ENCODE results near the gene S100PBP. TPM values are rescaled to one million over a fixed set of nuclear protein-coding genes. Genes with fewer than 3 reads are reported as not detected.

S100PBP gene
- total and polyA plus RNA-seq, 9 of the 15 experiments (the other 6 are each of a cell fraction or from before 2014, with no cell fraction given), result 22.9 to 60.2 (median 32.9) TPM

DNA sequence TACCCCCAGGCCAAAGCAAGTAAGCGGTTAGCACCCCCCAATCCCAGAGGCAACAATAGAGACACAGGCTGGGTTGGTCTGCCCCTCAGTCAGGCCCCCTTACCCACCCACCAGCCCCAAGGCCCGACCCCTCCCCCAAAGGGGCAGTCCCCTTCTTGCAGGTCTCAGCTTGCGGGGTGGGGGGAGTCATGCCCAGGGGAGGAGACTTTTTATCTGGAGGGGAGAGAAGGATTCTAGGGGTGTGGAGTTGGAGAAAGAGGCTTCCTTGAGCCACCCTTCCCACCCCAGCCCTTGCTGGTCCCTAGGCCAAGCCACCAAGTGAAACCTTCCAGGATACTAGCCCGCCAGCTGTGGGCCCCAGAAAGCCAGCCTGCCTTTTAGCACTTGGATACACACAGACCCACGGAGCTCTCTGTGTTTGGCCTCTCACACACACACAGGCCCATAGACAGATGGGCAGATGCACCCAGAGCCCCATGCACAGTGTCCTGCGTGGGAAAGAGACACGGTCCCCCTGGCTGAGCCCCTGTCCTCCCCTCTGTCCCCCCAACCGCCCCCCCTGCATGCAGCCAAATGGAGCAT, 76.7 kb downstream of the S100PBP start:
- H3K4me3 ChIP-seq, result no peak overlapping the region
- in situ Hi-C loops (cut with MboI) (loop anchor here (25.0 kb wide), 1 partner anchor 718 kb away; no protein-coding TSS in a partner anchor), intact Hi-C loops (cut with micrococcal nuclease) (no loop called here)
- H3K36me3 ChIP-seq (ENCODE audit: control insufficient read depth, insufficient read depth, low read length), result no peaks in the 10 kb centered on the region
- ATAC-seq, result no peak
- no peak overlapping the region for H3K27ac ChIP-seq (ENCODE audit: extremely low read depth, low read depth, low read length)
- H3K4me1 ChIP-seq (replicated peaks in 1 of 2; ENCODE audit: control insufficient read depth in 2 of 2, insufficient read depth in 2 of 2, low read length in 2 of 2), result peaks cover 5 to 18% of the 10 kb centered on the region in 2 experiments; a peak in 3 of 5 replicates
- no peak overlapping the region for H2AFZ ChIP-seq (ENCODE audit: low read depth, low read length)
- H4K20me1 ChIP-seq (replicated peaks; ENCODE audit: control insufficient read depth, insufficient read depth, low read length), result peaks cover 34% of the 10 kb centered on the region
- H3K9me1 ChIP-seq (ENCODE audit: control insufficient read depth, insufficient read depth, low read length), result no peaks in the 10 kb centered on the region
- no peaks in the 10 kb centered on the region for H3K9me3 ChIP-seq (replicated peaks; ENCODE audit: control insufficient read depth, insufficient read depth, low read depth, low read length)
- 42% methylated on average over 8 of the region's 8 CpGs for WGBS (ENCODE audit: insufficient coverage, low coverage, missing lambda C conversion rate)
- no peaks in the 10 kb centered on the region for H3K79me2 ChIP-seq (ENCODE audit: control insufficient read depth, insufficient read depth, low read length)
- H3K27me3 ChIP-seq (ENCODE audit: control insufficient read depth in 2 of 2, insufficient read depth in 2 of 2, low read length in 2 of 2), result peaks cover 5 to 68% of the 10 kb centered on the region in 2 experiments; a peak in 4 of 5 replicates
- FAIRE-seq, result no peak
- no TSS peak for BruUV-seq (replicated peaks)
- DNase-seq (ENCODE audit: extremely low read depth in 1 of 4, low spot score in 3 of 4), result no peak
- ChIA-PET CTCF (ENCODE audit: low intra/inter-chr PET ratio) (interaction anchor here (2.0 to 2.7 kb wide), 2 partner anchors 113 to 192 kb away, joined by 15 to 18 read pairs; no protein-coding TSS in a partner anchor), POLR2A (interaction anchor here (0.9 kb wide), 1 partner anchor 243 kb away, joined by 4 read pairs; the partner anchor contains the start of gene RBBP4)
- no peak overlapping the region for H3K4me2 ChIP-seq (ENCODE audit: insufficient read depth, low read length)
- TF ChIP-seq ZBTB7A (IDR thresholded peaks at IDR 0.05; ENCODE audit: borderline replicate concordance, control insufficient read depth, low read depth, low read length) (0 out of 2 replicates have a peak, but pooled peaks have one; percentile 0), ZNF76 (CRISPR knock-in tag; IDR thresholded peaks at IDR 0.05; ENCODE audit: borderline replicate concordance) (no peak)
- no peak overlapping the region for H3K9ac ChIP-seq (ENCODE audit: insufficient read depth in 1 of 2, low read depth in 2 of 2, low read length in 2 of 2)

GRCh38 chr1:32894681-32895080, 77.2 kb downstream of the S100PBP start:
- Histone ChIP-seq H3K4me1 (replicated peaks in 1 of 2; ENCODE audit: control insufficient read depth in 2 of 2, insufficient read depth in 2 of 2, low read length in 2 of 2) (peaks cover 5 to 18% of the 10 kb centered on the region in 2 experiments; a peak in 3 of 5 replicates), H3K36me3 (ENCODE audit: control insufficient read depth, insufficient read depth, low read length) (no peaks in the 10 kb centered on the region), H3K79me2 (ENCODE audit: control insufficient read depth, insufficient read depth, low read length) (no peaks in the 10 kb centered on the region), H3K27me3 (ENCODE audit: control insufficient read depth in 2 of 2, insufficient read depth in 2 of 2, low read length in 2 of 2) (peaks cover 5 to 70% of the 10 kb centered on the region in 2 experiments; a peak in 4 of 5 replicates), H3K4me3 (no peak overlapping the region), H3K9me1 (ENCODE audit: control insufficient read depth, insufficient read depth, low read length) (no peaks in the 10 kb centered on the region), H3K9ac (ENCODE audit: insufficient read depth in 1 of 2, low read depth in 2 of 2, low read length in 2 of 2) (peak overlapping the region in 1 of 2 experiments; percentile 9; a peak in 1 of 4 replicates), H4K20me1 (replicated peaks; ENCODE audit: control insufficient read depth, insufficient read depth, low read length) (peaks cover 35% of the 10 kb centered on the region), H3K27ac (ENCODE audit: extremely low read depth, low read depth, low read length) (no peak overlapping the region), H3K9me3 (replicated peaks; ENCODE audit: control insufficient read depth, insufficient read depth, low read depth, low read length) (no peaks in the 10 kb centered on the region), H3K4me2 (ENCODE audit: insufficient read depth, low read length) (no peak overlapping the region), H2AFZ (ENCODE audit: low read depth, low read length) (no peak overlapping the region)
- ChIA-PET CTCF (ENCODE audit: low intra/inter-chr PET ratio) (no interaction called here), POLR2A (interaction anchor here (0.9 kb wide), 1 partner anchor 244 kb away, joined by 4 read pairs; the partner anchor contains the start of gene RBBP4)
- FAIRE-seq, result no peak
- no peak for ATAC-seq
- no TSS peak for BruUV-seq (replicated peaks)
- in situ Hi-C loops (cut with MboI) (loop anchor here (25.0 kb wide), 1 partner anchor 718 kb away; no protein-coding TSS in a partner anchor), intact Hi-C loops (cut with micrococcal nuclease) (no loop called here)
- 21% methylated on average over 4 of the region's 6 CpGs for WGBS (ENCODE audit: insufficient coverage, low coverage, missing lambda C conversion rate)
- no peak for DNase-seq (ENCODE audit: extremely low read depth in 1 of 4, low spot score in 3 of 4)
- no peak for TF ChIP-seq TCF7 (IDR thresholded peaks at IDR 0.05; ENCODE audit: borderline replicate concordance)
- no peak for TF ChIP-seq CHD2 (IDR thresholded peaks at IDR 0.05; ENCODE audit: low read depth, low read length)
- TF ChIP-seq E2F6 (IDR thresholded peaks at IDR 0.05; ENCODE audit: borderline replicate concordance in 1 of 2, extremely low read depth in 1 of 2, insufficient read depth in 1 of 2, insufficient read length in 1 of 2, low read depth in 1 of 2, low read length in 1 of 2, poor library complexity in 1 of 2, severe bottlenecking in 1 of 2), result no peak
- TF ChIP-seq ZNF133 (CRISPR knock-in tag; IDR thresholded peaks at IDR 0.05), result no peak
- TF ChIP-seq, protein P1, sequence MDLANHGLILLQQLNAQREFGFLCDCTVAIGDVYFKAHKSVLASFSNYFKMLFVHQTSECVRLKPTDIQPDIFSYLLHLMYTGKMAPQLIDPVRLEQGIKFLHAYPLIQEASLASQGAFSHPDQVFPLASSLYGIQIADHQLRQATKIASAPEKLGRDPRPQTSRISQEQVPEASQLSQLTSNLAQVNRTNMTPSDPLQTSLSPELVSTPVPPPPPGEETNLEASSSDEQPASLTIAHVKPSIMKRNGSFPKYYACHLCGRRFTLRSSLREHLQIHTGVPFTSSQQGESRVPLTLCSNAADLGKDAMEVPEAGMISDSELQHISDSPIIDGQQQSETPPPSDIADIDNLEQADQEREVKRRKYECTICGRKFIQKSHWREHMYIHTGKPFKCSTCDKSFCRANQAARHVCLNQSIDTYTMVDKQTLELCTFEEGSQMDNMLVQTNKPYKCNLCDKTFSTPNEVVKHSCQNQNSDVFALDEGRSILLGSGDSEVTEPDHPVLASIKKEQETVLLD (IDR thresholded peaks at IDR 0.05), result no peak
- no peak for TF ChIP-seq STAT5A (IDR thresholded peaks at IDR 0.05; ENCODE audit: borderline replicate concordance, low read length)
- TF ChIP-seq, protein P2, sequence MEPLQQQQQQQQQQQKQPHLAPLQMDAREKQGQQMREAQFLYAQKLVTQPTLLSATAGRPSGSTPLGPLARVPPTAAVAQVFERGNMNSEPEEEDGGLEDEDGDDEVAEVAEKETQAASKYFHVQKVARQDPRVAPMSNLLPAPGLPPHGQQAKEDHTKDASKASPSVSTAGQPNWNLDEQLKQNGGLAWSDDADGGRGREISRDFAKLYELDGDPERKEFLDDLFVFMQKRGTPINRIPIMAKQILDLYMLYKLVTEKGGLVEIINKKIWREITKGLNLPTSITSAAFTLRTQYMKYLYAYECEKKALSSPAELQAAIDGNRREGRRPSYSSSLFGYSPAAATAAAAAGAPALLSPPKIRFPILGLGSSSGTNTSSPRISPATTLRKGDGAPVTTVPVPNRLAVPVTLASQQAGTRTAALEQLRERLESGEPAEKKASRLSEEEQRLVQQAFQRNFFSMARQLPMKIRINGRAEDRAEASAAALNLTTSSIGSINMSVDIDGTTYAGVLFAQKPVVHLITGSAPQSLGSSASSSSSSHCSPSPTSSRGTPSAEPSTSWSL (CRISPR knock-in tag; IDR thresholded peaks at IDR 0.05; ENCODE audit: borderline replicate concordance), result no peak

Data from K562 (cell line).